GDM1 (cell line): ENCODE data around the gene DDC.
A peak's percentile ranks its signal among the peaks of the same experiment; 100 is the strongest.

Source experiments
- DNase-seq: peaks from one replicate; lab custom pipeline; 2025; lab: John Stamatoyannopoulos, UW

DDC gene

GRCh38 chr7:50454968-50455367 is 110.2 kb downstream of the DDC start:
- no peak for DNase-seq

GRCh38 chr7:50450590-50451032 is 114.6 kb downstream of the DDC start:
- DNase-seq: no peak

DNA sequence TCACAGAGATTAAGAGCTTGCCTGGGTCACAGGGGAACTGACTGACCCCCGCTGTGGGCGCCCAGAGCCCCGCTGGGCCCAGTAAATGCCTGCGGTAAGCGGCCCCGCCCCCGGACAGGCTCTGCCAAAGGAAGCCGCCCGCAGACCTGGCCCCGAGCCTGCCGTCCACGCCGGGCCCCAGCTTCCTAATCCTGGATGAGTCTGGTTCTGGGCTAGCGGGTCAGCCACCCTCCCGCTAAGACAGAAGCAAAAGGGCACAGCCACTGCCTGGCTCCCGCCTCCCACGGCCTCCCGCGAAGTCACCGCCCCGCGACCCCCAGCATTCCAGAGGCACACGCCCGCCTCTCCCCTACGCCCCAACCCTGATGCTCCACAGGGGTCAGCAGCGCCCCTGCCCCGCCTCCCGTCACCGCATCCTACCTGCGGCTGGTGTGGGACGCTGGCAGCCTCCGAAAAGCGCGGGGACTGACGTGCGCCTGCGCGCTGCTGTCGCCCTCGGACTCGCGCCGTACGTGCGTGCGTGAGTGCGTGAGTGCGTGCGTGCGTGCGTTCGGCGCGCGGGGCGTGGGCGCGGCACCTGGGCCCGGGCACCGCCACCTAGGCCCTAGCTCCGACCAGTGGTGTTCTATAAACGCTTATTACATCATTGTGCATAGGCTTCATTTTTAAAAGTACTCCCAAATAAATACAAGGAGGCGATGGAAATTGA is 115.2 kb downstream of the DDC start, which contains the start of gene FIGNL1:
TSS of gene FIGNL1 (minus strand) at position 470 of the 709 bp plus-strand sequence. CDS start 3,063 bp downstream, outside the sequence.
- DNase-seq: peak; percentile 68

GRCh38 chr7:50449501-50449880 is 115.7 kb downstream of the DDC start:
- DNase-seq: no peak

DNA sequence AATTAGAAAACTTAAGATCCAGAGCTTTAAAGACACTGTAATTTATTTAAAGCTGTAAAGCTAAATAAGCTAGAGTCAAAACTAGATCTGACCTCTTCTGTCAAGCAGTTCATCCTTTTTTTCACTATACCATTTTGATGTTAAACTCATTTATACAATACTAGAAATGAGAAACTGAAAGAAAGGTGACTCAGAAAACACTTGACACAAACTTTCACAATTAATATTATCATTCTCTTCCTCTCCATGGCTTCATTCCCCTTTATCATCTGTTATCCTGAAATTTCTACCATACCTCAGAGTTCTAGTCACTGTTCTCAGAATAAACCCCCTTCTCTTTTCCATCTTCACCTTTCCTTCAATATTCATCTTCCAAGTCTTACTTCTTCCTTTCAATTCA is 116.4 kb downstream of the DDC start:
- no peak for DNase-seq

- DNase-seq: no peak
Observed at GRCh38 chr7:50446542-50446960, 118.7 kb downstream of the DDC start.

GRCh38 chr7:50436133-50436806 is 128.9 kb downstream of the DDC start:
- no peak for DNase-seq

DNA sequence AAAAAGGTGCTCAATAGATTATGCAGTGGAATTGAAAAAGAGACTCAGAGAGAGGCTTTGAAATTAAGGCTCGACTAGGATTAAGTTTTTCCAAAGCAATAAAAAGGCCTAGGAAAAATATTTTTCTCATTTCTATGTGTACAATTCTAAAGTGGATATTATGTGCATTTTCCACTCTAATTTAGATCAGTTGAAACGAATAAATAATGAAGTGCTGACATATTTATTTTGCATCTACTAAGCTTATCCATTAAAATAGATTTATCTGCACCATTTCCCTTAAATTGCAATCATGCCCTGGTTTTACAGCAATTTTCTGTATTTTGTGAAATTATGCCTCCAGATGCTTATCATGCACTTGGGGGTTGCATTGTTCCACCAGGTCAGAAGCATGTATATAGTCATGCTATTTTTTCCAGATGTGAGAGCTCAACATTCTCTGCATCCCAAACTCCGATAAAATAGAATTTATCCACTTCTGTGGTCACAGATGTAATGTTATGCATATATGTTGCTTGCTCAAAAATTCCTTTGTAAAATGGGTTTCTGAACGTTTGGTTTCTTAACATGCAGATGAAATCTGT is 133.4 kb downstream of the DDC start:
- no peak for DNase-seq

GRCh38 chr7:50431316-50431715 is 133.9 kb downstream of the DDC start:
- no peak for DNase-seq

DNA sequence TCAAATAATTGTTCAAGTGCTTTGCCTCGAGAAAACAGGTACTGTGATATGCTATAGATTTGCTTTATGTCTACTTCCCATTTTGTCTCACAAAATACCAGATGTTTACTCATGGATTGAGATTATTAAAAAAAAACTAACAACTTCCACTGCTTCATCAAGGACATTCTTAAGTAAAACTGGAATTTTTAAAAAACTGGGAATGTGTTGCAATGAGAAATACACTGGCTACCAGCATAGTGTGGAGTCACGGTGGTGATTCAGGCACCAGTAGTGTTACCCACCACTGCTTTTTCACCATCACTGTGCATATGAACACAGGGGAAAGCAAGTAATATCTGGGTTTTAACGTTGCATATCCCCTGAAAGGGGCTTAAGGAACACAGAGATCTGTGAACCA is 136.3 kb downstream of the DDC start:
- DNase-seq: no peak

DNA sequence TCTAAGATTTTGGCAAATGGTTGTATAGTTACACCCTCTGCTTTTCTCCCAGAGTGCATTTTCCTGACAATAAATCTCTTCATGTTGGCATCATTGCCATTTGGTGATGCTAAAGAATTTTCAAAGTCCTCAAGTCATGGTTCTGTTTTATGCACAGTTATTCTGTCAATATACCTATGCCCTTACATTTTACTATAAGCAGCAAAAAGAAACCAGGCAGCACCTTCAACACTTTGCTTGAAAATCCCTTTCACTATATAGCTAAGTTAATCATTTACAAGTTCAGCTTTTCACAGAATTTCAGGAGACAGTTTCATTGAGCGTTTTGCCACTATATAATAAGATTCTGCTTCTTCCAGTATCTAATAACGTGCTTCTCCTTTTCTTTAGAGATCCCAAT is 137.7 kb downstream of the DDC start:
- no peak for DNase-seq

- DNase-seq: no peak
Observed at GRCh38 chr7:50426280-50427045, 138.7 kb downstream of the DDC start.

DNA sequence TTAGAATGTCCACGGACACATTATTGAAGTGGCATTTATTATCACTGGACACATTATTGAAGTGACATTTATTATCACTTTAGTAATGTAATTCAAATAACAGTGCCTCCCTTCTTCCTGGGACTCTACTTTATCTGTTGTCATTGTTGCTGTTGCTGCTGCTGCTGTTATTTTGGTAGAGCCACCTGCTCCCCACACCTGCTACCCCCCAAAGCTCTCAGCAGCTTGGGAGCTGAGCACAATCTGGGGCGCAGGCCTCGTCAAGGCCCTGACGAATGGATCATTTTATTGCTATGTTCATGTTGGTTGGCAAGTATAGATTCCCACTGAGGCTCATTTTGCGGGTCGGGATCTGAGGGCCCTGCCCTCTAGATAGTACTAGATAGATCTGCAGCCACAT is 139.9 kb downstream of the DDC start:
- DNase-seq: no peak

DNA sequence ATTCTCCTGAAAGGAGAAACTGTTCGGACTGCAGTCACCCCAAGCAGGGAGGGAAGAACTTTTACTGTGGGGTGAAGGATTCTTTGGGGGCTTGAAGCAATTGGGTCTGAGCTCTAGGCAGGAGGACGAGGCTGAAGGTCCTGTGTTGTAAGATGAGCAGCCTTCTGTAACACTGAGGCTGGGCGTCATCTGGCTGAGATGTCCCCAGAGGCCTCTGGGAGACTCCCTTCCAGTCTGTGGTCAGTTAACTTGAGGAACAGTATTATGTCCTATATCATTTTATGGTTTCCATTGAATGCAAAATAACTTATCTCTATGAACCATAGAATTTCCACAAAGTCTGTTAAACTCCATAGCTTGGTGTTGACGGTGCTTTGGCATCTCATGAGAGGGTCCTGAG is 141.3 kb downstream of the DDC start:
- no peak for DNase-seq

- DNase-seq: no peak
Observed at GRCh38 chr7:50422858-50423257, 142.3 kb downstream of the DDC start.

- DNase-seq: no peak
Observed at GRCh38 chr7:50421043-50421442, 144.2 kb downstream of the DDC start.

GRCh38 chr7:50418526-50419290 is 146.5 kb downstream of the DDC start:
- DNase-seq: no peak

GRCh38 chr7:50418086-50418515 is 147.1 kb downstream of the DDC start:
- DNase-seq: peak; percentile 38

DNA sequence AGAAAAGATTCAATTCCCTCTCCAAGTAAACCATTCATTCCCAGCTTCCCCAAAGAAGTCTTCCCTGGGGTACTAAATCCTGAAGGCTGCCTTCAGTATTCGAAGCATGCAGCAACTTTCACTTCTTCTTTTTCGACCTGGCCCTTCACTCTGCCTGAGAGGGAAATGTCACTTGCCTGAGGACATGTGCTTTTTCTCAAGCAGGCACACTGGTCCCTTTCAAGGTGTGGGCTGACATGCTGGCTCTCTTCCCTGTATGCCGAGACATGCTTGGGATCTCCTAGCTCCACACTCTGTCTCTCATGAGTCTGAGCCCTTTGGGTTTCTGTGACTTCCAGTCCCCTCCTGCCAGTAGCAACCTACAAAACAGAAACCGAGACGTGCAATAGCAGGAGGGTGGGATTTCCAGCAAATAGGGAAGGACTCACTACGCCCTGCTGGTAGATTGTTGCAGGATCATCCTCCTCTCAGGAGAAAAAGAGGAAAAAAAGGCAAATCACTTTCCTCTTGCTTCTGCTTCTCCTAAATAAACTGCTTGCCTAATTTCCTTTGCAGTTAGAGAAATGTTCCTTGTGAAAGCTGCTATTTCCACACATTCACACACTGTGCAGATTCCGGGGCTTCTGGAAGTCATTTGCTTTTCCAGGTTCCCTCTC is 148.6 kb downstream of the DDC start:
- no peak for DNase-seq

DNA sequence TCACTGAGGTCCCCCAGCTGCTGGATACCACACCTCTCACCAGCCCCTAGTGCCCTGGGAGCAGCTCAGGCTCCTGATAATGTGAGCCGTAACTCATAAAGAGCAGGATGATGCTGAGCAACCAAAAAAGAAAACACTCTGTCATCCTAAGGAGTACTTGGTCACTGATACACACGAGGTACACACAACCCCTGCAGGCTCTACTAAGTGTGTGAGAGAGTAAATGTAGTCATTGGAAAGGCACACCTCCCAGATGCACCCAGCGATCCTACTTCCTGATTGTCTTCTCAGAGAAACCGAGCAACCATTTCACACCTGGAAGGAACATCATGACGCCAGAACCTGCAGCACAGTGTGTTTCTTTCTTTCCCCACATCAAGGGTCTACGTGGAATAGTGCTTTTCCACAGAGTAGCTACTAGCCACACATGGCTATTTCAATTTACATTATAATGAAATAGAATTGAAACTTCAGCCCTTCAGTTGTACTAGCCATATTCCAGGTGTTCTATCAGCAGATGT is 149.3 kb downstream of the DDC start:
- no peak for DNase-seq

DNA sequence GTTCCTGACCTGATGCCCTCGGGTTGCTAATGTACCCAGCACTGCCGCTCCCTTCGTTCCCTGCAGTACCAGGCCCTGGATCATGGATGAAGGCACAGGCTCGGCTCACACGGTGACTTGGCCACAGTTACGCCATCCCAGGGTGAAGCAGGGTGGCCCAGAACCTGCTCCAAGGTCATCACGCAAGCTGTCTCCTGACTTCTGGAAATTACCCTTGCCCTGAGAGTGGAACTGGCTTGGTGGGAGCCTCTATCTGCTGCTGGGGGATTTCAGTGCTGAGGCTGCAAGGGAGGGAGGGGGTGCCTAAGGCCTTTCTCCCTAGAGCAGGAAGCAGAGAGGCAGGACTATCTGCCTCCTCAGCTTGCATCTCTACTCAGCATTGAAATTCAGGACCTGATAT is 151.6 kb downstream of the DDC start:
- DNase-seq: no peak
